GM23338 (cell line): ENCODE data around the gene RPL39L.

Experiments
- CREB1 ChIP-seq: fragments of 250-450 bp; sonication (Bioruptor Pico); IDR thresholded peaks from 2 replicates; pipeline ENCODE4 v1.5.0; 2020; ENCODE audit warnings: low read depth, mild to moderate bottlenecking, moderate library complexity
- CTCF ChIP-seq, 2 experiments: fragments of 200-600 bp in 1 of 2; sonication (generic) in 1 of 2; conservative IDR thresholded peaks; 2 replicates each; pipeline versions ENCODE4 v1.5.1 to v1.6.1; 2016 to 2017; ENCODE audit warnings: antibody characterized with exemption in 2 of 2, low read depth in 2 of 2, mild to moderate bottlenecking in 2 of 2, moderate library complexity in 1 of 2
- EZH2 ChIP-seq: fragments of 200-600 bp; sonication (generic); IDR thresholded peaks from one replicate; pipeline ENCODE4 v1.8.0; 2017; ENCODE audit warnings: antibody characterized with exemption, mild to moderate bottlenecking, low read depth; ENCODE audit not compliant: unreplicated experiment
- POLR2AphosphoS5 ChIP-seq: IDR thresholded peaks from 2 replicates; pipeline ENCODE4 v1.6.1; 2016; ENCODE audit warnings: antibody characterized with exemption, low read depth

GRCh38 chr3:187076297-187076696, 63.0 kb downstream of the RPL39L start:
- TF ChIP-seq CREB1 (CRISPR knock-in tag) (no peak), CTCF (conservative IDR thresholded peaks at IDR 0.05; ENCODE audit: low read depth in 2 of 2) (no peak), POLR2AphosphoS5 (no peak), EZH2 (no peak)
